Measurements from ENCODE around the gene UFSP1.

The UFSP1 gene

DNA sequence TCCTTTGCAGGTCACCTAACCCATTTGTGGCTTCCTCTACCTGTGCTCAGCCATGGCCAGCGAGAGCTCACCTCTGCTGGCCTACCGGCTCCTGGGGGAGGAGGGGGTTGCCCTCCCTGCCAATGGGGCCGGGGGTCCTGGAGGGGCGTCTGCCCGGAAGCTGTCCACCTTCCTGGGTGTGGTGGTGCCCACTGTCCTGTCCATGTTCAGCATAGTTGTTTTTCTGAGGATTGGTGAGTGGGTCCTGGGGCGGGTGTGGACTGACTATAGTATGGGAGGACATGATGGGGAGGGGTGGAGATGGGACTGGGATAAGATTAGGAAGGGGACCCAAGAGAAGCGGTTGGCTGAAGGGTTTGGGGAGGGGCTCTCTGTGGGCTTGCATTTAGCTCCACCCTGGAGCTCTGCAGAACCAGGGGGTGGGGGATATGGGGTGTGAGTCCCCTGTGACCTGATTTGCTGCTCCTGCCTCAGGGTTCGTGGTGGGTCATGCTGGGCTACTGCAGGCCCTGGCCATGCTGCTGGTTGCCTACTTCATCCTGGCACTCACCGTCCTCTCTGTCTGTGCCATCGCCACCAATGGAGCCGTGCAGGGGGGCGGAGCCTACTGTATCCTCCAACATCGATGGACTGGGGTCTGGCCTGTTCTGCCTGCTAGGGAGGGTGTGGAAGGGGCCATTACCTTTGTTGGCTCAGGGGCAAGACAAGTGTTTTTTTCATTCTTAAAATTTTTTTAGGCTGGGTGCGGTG, 35.2 kb downstream of the UFSP1 start:
- DNase-seq: no peak

DNA sequence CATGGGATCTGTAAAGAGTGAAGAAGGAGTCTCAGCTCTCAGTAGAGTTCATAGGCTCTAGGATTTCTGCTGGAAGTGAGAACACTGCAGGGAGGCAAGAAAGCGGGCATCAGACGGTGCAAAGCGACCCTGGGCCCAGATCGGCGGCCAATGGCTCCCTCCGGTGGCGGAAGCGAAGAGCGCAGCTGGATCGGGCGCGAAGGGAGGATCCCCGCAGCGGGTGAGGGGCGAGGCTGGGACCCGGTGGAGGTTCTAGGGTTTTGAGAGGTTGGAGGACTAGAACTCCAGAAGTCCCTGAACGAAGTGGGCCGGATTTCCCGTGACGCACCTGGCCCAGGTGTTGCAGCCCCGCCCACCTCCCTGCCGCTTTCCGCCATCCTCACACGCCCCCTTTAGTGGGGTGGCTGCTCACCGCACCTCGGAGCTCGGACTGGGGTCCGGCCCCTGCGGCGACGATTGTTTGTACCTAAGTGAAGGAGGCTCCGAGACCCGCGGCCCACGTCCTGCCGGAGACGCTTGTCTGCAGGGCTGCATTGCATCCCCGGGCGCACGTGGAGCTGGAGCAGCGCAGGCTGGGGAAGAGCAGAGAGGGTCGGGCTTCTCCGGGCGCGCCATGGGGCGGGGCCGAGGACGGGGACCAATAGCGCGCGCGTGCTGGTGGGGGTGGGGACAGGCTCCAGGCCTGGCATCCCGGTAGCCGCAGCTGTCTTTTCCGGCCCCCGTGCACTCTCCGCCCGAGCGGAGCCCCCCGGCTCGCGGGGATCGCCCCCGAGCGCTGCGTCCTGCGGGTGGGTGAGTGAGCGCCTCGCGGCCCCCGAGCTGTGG, 37.3 kb downstream of the UFSP1 start, which contains the start of gene SLC12A9:
SLC12A9 (plus strand) TSS at position 666 of the 825 bp plus-strand sequence. CDS start 1,485 bp downstream, outside the sequence.
- DNase-seq: peak; percentile 90

DNA sequence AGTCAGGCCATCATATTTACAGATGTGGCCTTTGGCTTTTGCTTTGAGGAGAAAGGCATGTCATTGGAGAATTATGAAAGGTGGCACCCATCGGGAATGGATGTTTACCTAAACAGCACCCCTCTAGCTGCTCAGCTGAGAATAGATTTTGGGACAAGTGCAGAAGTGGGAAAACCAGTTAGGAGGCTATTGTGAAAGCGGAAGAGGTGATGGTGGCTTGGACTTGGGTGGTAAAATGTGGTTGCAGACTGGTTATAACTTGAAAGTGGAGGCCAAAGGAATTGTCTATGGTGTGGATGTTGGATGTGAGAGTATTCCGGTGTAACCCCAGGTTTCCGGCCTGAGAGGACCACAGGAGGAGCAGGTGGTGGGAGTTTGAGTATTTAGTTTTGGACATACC, 42.2 kb downstream of the UFSP1 start:
- no peak for DNase-seq

DNA sequence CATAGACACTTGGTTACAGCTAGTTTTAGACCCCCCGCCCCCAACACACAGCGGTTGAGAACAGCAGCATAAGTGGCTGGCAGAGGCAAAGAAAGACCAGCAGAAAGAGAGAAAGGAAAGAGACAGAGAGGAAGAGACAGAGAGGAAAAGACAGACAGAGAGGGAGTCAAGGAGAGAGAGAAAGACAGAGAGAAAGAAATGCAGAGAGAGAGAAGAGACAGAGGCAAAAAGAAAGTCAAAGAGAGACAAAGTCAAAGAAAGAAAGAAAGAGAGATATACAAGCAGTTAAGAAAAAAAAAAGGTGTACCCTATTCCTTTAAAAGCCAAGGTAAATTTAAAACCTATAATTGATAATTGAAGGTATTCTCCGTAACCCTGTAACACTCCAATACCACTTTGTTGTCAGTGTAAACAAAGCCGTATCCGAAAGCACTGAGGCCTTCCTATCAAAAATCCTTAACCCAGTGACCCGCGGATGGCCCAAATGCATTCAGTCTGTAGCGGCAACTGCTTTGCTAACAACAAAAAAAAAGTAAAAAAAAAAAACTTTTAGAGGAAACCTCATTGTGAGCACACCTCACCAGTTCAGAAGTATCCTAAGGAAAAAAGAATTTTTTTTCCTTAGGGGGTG, 48.9 kb downstream of the UFSP1 start:
- DNase-seq: no peak

DNA sequence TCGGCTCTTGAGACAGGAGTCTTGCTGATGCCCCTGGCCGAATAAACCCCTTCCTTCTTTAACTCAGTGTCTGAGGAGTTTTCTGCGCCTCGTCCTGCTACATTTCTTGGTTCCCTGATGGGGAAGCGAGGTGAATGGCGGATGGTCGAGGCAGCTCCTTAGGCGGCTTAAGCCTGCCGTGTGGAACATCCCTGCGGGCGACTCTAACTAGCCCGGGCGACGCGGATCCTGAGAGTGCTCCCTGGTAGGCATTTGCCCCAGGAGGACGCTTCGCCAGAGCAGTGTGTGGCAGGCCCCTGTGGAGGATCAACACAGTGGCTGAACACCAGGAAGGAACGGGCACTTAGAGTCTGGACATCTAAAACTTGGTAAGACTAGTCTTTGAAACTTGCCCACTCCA, 50.2 kb downstream of the UFSP1 start:
- DNase-seq: no peak
